OCI-M2 (cell line): Measurements from ENCODE around the gene MLKL.
"Not testable (repeated sequence)": the region's sequence is repeated elsewhere in the genome, so short reads cannot be mapped to it uniquely, and the experiment has no call there.

ENCODE experiments used
- DNase-seq: peaks from one replicate; lab custom pipeline; 2025; ENCODE audit not compliant: unreplicated experiment; lab: John Stamatoyannopoulos, UW

The MLKL gene

DNA sequence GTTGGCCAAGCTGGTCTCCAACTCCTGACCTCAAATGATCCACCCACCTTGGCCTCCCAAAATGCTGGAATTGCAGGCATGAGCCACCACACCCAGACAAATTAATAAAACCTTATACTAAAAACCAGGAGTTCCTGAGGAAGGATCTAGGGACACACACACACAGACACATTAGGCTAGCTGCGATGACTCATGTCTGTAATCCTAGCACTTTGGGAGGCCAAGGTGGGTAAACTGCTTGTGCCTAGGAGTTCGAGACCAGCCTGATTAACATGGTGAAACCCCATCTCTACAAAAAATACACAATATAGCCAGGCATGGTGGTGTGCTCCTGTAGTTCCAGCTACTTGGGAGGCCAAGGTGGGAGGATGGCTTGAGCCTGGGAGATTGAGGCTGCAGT is 47.8 kb downstream of the MLKL start:
- DNase-seq: not testable (repeated sequence)

DNA sequence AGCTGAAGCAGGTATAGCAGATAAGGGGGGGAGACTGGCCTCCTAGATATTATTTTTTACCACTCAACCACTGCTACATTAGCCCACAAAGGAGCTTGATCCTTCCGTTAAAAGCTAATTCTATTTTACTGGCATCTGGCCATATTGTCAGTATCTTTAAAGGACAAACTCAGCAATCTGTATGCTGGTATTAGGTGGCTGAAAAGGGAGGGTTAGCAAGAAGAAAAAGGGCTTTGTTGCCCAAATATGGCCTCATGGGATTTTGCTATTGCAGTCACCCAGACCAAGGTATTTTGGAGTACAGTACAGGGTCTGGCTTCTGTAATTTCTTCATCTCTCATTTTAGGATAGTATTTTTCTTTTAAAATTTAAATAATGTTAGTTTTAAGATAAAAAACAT is 48.4 kb downstream of the MLKL start:
- DNase-seq: no peak

DNA sequence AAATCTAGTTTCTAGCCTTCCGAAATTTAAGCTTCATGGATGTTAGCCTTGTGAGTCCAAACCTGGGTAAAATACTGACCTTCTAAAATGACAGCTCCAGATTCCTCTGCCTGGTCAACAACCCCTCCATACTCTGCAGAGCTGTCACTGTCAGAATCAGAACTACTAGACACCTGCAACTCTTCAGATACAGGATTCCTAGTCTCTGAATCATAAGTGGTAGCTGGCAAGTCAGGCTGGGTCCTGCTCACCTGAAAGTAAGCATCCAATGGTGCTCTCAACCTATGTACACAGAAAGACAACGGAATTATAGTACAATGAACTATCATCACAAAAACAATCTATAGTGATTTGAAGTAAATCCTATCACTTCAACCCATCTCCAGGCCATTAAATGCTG is 48.8 kb downstream of the MLKL start:
- no peak for DNase-seq

DNA sequence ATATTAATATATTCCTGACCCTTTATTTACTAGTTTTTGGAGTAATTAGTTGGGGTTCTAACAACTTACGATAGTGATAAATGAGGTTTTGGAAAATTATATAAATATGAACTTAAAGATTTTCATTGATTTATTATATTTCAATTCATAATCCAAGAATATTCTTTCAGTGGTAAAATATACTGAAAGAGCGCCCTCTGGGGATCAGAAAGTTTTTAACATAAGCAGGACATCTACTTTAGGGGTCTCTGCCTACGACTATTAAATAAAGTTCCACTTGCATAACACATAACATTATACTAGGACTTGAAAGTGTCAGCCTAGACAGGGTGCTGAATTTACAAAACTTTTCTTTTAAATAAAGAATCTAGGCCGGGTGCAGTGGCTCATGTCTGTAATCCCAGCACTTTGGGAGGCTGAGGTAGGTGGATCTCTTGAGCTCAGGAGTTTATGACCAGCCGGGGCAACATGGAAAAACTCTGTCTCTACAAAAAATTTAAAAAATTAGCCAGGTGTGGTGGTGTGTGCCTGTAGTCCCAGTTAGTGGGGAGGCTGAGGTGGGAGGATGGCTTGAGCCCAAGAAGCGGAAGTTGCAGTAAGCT is 49.6 kb downstream of the MLKL start:
- no peak for DNase-seq

DNA sequence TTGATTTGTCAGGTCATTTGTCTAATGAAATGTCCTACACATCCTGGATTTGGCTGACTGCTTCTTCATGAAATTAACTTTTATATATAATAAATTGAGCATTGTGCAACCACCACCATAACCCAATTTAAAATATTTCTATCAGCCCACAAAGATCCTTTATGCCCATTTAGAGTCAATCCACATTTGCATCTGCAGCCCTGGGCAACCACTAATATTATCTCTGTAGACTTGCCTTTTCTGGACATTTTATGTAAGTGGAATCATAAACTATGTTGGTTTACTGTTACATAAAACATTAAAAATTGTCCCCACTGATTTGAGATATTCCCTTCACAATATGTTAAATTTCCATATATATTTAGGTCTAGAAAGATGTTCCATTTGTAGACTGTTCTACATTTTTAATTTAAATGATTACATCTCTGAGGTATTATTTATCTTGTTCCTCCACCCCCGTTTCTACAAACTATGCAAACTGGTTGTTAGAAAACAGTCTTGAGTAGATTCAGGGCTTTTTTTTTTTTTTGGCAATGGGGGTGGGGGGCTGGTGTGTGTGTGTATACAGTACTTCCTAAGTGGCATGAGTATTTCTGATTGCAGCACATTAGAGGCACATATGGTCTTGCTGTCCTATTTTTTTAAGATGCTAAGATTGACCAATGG is 50.7 kb downstream of the MLKL start:
- DNase-seq: no peak

DNA sequence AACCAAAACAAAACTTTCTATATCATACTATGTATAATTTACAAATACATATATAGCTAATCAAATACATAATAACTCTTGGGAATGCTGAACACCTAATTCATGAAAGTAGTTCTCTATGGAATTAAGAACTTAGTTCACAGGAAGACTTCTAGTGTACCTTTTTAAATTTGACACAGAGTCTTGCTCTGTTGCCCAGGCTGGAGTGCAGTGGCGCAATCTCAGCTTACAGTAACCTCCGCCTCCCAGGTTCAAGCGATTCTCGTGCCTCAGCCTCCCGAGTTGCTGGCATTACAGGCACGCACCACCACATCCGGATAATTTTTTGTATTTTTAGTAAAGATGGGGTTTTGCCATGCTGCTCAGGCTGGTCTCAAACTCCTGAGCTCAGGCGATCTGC is 58.7 kb downstream of the MLKL start:
- DNase-seq: no peak

DNA sequence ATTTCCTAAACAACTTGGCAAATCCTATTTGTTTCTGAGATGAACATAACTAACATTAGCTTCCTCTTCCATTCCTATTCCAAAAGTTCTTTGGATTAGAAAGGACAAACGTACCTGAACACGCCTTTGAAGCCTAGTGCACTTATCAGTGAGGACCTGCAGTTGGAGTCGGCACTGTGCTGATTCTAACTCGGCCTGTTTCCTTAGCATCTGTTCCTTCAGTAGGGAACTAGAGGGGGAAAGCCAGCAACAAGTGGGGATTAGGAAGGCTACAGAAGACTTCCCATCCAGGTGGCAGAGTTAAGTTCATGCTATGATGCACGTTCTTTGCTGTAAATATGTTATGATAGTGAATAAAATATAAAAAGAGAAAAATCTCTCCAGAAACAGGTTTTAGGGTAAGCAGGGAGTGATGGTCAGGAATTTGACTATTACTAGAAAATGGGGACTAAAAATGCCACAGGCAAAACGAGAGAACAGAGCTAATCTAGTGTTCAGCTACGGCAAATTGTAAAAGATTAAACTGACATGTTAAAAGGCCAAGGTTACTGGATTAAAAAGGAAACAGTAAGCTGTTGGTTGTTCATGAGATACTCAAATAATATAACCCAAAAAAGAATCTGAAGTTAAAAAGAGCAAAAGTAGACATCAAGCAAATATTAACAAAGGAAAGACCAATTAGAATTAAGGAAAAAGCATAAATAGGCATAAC is 62.8 kb downstream of the MLKL start:
- DNase-seq: no peak

DNA sequence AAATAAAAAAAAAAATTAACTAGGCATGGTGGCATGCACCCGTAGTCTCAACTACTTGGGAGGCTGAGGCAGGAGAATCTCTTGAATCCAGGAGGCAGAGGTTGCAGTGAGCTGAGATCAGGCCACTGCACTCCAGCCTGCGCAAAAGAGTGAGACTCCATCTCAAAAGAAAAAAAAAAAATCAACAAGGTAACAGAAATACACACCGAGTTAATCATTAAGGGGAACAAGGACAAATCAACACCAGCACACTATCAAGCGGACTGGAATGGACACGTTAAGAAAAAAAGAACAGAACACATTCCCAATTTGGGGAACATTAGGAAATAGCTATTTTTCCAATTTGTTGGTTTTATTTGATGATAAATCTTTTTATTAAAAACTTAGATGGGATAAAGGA is 65.4 kb downstream of the MLKL start:
- DNase-seq: no peak

DNA sequence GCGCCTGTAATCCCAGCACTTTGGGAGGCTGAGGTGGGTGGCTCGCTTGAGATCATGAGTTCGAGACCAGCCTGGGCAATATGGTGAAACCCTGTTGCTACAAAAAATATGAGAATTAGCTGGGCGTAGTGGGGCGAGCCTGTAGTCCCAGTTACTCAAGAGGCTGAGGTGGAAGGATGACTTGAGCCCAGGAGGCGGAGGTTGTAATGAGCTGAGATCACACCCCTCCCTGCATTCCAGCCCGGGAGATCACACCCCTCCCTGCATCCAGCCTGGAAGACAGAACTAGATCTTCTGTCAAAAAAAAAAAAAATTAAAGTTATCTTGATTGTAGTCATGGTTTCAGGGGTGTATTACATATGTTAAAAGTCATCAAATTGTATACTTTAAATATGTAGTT is 67.0 kb downstream of the MLKL start:
- no peak for DNase-seq

DNA sequence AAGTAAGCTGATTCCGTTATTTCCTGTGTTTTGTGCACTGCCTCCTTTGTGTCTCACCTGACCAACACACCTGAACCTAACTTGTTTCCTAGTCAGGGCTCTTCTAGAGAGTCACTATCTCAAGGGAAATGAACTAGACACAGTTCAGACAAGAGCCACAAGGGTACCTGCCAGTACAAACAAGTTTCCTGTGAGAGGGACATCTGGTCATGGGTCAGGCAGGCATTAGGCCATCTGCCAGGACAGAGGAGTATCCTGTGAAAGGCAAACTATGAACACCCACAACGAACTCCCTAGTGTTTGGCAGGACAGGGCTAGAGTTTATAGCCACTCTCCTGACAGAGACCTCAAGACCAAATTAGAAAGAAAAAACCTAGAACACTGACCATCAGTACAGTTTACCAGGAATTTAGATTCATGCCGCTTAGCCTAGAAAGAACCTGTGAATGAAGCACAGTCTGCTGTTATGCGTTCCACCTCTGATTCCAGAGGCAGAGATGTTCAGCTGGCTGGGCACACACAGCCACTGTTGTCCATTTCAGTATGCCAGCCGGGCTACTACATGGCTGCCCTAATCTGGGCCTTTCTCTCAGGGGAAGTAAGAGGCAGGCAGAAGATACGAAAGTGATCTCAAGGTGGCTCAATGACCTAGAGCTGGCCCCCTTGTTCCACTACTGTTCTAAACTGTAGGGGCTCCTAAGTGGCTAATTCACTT is 73.0 kb downstream of the MLKL start:
- no peak for DNase-seq

DNA sequence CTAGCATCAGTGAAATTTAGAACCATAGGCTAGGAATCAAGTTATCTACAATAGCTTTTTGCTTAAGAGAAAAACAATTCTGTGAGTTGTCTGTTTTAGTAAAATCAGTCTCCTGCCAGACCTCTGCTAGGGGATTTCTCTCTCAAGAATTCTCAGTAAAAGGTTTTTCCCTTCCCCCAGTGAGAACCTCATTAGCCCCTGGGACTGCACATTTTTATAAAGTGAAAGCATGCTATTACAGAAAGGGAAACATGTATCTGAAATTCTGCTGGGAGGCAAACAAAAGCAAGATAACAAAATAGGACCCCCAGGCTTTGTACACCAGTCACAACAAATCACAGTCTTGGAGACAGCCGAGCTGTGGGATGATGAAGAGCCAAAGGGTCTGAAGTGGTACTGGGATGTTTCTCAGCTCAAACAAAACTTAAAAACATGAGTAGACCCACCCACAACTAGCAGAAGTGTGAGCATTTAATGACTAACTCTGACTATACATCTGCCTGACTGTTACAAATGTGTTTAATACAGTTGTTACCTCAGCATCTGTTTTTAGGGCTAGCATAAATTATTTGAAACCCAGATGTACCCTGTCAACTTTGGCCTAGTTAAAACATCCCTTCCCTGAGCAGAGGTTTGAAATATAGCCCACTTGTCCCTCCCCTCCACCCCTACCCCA is 73.8 kb downstream of the MLKL start:
- no peak for DNase-seq

DNA sequence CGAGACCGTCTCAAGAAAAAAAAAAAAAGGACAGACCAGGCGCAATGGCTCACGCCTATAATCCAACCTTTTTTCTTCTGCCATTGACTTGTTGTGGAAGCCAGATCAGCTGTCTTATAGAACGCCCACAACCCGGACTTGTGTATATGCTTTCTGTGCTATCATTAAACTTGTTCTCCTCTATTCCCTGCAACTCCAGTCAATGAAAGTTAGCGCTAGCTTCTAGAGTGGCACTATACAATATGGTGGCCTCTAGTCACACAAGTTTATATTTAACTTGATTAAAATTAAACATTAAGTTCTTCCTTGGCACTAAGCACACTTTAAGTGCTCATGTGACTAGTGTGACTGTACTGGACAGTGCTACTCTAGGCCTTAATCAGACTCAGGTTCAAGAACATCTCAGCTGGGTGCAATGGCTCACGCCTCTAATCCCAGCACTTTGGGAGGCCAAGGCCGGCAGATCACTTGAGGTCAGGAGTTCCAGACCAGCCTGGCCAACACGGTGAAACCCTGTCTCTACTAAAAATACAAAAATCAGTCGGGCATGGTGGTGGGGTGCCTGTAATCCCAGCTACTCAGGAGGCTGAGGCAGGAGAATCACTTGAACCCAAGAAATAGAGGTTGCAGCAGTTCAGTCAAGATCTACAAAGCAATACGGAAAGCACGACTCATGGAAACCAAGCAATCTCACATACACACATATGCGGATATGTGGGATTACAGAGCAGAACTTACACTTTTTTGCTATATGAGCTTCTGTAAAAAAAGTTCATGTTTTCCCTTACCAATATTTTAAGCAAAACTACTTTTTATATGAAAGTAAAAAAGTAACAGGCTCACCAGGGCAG is 74.9 kb downstream of the MLKL start:
- DNase-seq: no peak

DNA sequence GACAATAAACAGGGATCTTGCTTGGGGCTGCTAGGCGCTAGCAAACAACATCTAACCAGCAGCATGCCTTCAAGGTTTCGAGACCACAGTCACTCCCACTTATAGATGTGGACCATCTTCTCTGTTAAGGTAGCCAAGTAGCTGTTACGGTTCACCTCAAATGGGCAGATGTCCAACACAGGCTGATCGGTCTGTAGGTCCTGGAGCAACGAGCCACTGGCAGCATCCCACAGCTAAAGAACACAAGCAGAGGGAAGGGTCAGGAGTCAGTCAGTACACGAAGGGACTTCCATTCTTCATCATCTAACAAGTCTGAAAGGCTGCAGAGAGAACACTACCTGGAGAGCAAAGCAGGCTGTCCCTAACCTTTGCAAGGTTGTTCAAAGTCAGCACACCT is 76.8 kb downstream of the MLKL start:
- no peak for DNase-seq

DNA sequence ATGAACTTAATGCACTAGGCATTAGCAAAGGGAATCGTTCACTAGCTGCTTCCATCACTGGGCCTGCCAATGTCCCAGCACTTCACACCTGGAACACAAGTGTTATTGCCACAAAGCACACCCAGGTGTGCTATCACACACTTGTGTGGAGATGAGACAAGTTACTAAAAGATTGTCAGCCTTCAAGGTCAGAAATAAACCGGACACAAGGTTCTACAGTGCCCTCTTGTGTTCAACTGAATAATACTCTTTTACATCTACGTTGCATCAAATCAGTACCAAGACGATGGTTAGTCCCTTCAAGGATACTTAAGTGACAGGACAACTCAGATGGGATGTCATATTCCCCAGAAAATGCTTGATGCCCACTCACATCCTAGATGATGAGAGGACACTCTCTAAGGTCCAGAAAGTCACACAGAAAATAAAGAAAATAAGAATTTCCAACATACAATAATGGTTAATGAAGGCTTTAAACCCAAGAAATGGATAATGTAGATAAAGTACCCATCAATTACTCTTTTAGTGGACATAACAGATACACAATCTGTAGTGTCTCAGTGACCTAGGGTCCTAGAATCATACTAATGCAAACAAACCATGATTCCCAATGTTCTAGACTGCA is 77.3 kb downstream of the MLKL start:
- no peak for DNase-seq

DNA sequence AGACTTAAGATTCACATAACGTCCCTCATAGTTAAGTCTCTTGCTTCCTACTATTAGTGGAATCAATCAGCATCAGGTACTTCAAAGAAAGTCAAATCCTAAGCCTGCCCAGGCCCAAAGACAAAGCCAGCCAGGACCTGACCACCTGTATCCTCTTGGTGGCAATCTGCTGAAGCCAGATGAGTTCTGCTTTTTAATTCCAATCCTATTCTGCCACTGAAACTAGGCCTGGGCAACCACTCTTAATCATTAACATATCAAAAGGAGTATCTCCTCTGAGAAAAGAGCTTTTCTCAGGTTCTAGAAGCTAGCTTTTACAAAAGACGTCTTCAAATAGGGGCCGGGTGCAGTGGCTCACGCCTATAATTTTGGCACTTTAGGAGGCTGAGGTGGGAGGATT is 78.7 kb downstream of the MLKL start:
- DNase-seq: no peak
